ENCODE results near the gene ADGRD1. TPM values are rescaled to one million over a fixed set of nuclear protein-coding genes. Genes with fewer than 3 reads are reported as not detected.

The ADGRD1 gene
- polyA plus RNA-seq, 1 donor: 84.8 TPM

DNA sequence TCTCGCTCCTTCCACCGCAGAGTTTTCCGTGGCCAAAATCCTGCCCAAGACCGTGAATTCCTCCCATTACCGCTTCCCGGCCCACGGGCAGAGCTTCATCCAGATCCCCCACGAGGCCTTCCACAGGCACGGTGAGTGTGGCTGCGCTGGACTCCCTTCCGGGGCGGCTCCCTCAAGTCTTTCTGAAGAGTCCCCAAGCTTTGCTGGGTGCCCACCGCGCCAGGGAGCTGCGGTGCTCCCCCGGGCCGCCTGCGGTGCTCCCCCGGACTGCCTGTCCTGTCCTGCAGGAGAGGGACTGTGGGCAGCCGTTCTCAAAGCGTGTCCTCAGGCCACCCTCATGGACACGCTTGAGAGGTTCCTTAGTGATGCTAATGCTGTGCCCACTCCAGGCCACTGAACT, 50.5 kb downstream of the ADGRD1 start:
- H3K27ac ChIP-seq (ENCODE audit: low read length): no peak overlapping the region
- H3K36me3 ChIP-seq (ENCODE audit: control insufficient read depth, insufficient read depth, low read length): peaks cover 65% of the 10 kb centered on the region
- H3K4me3 ChIP-seq (ENCODE audit: low read length): no peak overlapping the region
- no CpG with 5 or more reads among the region's 22 CpGs for WGBS (ENCODE audit: insufficient coverage, low lambda C conversion rate)
- H3K4me1 ChIP-seq (ENCODE audit: control insufficient read depth, insufficient read depth, low read length): peaks cover 27% of the 10 kb centered on the region
- DNase-seq: no peak
- H3K27me3 ChIP-seq (ENCODE audit: control insufficient read depth, insufficient read depth, low read length): no peaks in the 10 kb centered on the region
- peaks cover 2% of the 10 kb centered on the region for H3K9me3 ChIP-seq (ENCODE audit: control insufficient read depth, low read depth, low read length)

DNA sequence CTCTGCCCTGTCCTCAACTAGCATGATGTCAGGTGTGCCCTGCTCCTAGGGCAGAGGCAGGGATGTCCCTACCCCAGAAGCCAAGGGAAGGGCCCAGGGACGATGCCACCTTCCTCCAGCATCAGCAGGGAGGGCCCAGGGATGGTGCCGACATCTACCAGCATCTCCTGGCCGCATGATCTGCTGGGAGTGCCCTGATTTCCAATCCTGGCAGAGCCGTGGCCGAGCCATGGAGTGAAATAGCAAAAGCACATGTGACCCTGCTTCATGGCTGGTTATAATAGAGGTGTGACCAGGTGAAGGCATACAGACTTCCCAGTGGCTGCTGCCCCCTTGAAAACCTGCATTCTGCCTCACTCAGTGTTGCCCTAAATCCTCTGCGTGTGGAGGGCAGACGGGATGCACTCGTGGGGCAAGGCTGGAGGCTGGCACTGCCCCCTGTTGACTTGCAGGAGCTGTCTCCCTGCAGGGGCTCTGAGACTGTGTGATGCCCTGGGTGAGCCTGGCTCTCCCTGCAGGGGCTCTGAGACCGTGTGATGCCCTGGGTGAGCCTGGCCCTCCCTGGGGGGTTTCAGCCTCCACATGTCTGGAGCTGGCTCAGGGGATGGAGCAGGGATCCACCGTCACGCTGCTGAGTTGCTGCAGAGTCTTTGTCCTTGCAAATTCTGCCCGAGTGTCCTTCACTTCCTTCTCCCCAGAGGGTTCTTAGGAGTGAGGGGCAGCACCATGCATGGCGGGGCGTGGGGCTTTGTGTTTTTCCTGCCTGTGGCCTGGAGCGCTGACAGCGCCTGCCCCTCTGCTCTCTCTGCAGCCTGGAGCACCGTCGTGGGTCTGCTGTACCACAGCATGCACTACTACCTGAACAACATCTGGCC, 51.7 kb downstream of the ADGRD1 start:
- peaks cover 59% of the 10 kb centered on the region for H3K36me3 ChIP-seq (ENCODE audit: control insufficient read depth, insufficient read depth, low read length)
- WGBS (ENCODE audit: insufficient coverage, low lambda C conversion rate): no CpG with 5 or more reads among the region's 18 CpGs
- H3K9me3 ChIP-seq (ENCODE audit: control insufficient read depth, low read depth, low read length): no peaks in the 10 kb centered on the region
- H3K4me1 ChIP-seq (ENCODE audit: control insufficient read depth, insufficient read depth, low read length): peaks cover 27% of the 10 kb centered on the region
- no peak overlapping the region for H3K4me3 ChIP-seq (ENCODE audit: low read length)
- DNase-seq: no peak
- H3K27me3 ChIP-seq (ENCODE audit: control insufficient read depth, insufficient read depth, low read length): no peaks in the 10 kb centered on the region
- no peak overlapping the region for H3K27ac ChIP-seq (ENCODE audit: low read length)

DNA sequence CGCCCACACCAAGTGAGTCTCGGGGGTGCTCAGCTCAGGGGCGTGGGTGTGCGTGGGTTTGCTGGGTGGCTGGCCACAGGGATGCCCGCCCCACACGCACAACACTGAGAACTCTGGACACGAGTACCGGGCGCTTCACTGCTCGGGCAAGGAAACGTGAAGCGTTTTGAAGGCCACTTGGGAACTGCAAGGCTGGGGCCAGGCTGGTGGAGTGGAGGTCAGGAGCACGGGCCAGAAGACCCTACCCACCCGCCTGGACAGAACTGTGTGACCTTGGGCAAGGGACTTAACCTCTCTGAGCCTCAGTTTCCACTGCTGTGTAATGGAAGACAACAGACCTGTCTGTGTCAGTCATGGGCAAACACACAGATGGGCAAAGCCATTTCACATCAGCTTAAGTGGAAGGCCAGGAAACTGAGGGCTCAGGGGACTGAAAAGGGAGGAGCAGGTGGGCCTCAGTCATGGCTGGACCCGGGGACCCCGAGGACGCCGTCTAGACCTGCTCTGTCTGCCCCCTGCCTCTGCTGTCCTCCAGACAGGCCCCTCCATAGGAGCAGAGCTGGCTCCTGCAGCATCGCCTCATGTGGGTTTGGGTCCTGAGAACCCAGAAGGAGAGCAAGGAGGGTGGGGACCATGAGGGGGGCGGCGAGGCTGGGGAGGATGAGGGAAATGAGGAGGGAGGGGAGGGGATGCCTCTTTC, 52.5 kb downstream of the ADGRD1 start:
- no peak for DNase-seq
- Histone ChIP-seq H3K36me3 (ENCODE audit: control insufficient read depth, insufficient read depth, low read length) (peaks cover 56% of the 10 kb centered on the region), H3K9me3 (ENCODE audit: control insufficient read depth, low read depth, low read length) (no peaks in the 10 kb centered on the region), H3K27ac (ENCODE audit: low read length) (peak overlapping the region; percentile 27), H3K4me3 (ENCODE audit: low read length) (no peak overlapping the region), H3K27me3 (ENCODE audit: control insufficient read depth, insufficient read depth, low read length) (no peaks in the 10 kb centered on the region), H3K4me1 (ENCODE audit: control insufficient read depth, insufficient read depth, low read length) (peaks cover 27% of the 10 kb centered on the region)
- WGBS (ENCODE audit: insufficient coverage, low lambda C conversion rate): no CpG with 5 or more reads among the region's 21 CpGs

DNA sequence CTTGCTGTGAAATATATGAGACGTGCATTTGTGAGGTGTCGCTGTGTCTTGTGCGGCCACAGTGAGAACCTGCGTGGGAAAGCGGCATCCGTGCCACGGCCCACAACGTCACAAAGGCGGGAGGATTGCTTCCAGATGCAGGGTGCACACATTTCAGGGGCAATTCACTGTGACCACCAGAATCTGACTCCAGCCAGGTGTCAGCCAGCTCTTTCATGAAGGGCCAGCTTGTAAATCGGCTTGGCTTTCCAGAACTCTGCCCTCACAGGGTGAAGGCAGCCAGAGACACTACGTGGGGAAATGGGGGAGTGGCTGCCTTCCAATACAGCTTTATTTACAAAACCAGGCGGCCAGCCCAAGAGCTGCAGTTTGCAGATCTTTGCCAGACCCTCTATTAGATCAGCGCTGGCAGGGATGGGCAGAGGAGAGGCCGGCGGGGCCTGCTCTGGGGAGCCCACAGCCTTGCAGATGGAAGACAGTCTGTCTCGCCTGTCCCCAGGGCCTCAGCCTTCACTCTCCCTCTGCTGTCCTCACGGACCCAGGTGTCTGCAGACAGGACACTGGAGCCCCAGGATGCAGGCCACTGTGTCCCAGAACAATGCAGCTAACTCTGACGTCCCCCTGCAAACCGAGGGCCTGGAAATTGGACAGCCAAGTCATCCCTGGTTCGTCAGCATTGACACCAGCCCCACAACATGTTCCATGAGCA, 53.5 kb downstream of the ADGRD1 start:
- H3K27me3 ChIP-seq (ENCODE audit: control insufficient read depth, insufficient read depth, low read length): no peaks in the 10 kb centered on the region
- peaks cover 58% of the 10 kb centered on the region for H3K36me3 ChIP-seq (ENCODE audit: control insufficient read depth, insufficient read depth, low read length)
- peaks cover 27% of the 10 kb centered on the region for H3K4me1 ChIP-seq (ENCODE audit: control insufficient read depth, insufficient read depth, low read length)
- no CpG with 5 or more reads among the region's 20 CpGs for WGBS (ENCODE audit: insufficient coverage, low lambda C conversion rate)
- peaks cover 3% of the 10 kb centered on the region for H3K9me3 ChIP-seq (ENCODE audit: control insufficient read depth, low read depth, low read length)
- H3K4me3 ChIP-seq (ENCODE audit: low read length): no peak overlapping the region
- DNase-seq: peak; percentile 47 to 66
- peak overlapping the region; percentile 82 for H3K27ac ChIP-seq (ENCODE audit: low read length)

DNA sequence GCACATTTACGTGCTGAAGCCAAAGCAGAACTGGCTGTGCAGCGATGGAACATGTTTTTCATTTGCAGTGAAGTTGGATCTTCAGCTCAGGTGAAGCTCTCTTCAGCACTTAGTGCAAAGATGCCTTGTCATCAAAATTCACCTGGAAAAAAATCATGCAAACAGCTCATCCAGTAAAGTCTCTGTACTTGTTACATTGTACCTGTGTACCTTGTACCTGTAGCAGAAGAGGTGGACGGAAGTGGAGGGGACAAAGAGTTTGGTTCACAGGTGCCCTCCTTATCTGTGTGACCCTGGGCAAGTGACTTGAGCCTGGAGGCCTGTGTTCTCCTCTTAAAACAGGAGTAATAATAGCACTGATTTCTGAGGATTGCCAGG, 54.0 kb downstream of the ADGRD1 start:
- no peaks in the 10 kb centered on the region for H3K27me3 ChIP-seq (ENCODE audit: control insufficient read depth, insufficient read depth, low read length)
- H3K27ac ChIP-seq (ENCODE audit: low read length): peak overlapping the region; percentile 82
- H3K9me3 ChIP-seq (ENCODE audit: control insufficient read depth, low read depth, low read length): peaks cover 3% of the 10 kb centered on the region
- H3K36me3 ChIP-seq (ENCODE audit: control insufficient read depth, insufficient read depth, low read length): peaks cover 53% of the 10 kb centered on the region
- 60% methylated on average over 1 of the region's 3 CpGs for WGBS (ENCODE audit: insufficient coverage, low lambda C conversion rate)
- peak; percentile 77 to 87 for DNase-seq
- H3K4me3 ChIP-seq (ENCODE audit: low read length): no peak overlapping the region
- H3K4me1 ChIP-seq (ENCODE audit: control insufficient read depth, insufficient read depth, low read length): peaks cover 27% of the 10 kb centered on the region

DNA sequence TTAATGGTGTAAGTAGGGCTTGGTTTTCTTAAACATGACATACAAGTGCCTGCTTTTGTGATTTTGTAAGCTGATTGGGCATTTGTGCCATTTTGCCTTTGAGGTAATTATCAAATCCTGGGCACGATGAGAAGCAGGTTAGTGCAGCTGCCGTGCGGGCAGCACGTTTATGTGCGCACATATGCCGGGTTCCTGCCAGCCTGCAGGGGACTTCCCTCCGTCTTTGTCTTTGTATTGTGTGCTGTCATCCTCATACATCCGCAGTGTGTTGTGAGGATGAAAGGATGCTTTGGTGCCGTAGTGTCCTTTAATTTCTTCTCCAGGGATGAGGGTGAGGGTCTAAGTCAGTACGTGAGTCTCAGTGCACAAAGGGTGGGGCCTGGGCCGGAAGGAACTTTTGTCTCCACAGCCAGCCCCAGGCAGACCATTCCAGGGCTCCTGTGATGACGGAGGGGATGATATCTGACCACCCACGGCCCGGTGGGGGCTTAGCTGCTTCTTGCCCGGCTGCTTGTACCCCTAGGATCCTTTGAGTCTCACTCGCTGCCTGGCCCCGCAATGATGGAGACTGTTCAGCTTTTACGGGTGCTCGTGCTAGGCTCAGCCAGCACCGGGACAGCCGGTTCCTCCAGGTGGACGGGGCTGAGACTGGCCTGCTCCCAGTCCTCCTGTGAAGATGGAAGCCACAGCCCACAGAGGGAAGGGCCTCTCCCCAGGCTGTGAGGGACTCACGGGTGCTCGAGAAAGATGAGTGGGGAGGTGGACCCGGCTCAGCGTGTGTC, 54.6 kb downstream of the ADGRD1 start:
- Histone ChIP-seq H3K4me1 (ENCODE audit: control insufficient read depth, insufficient read depth, low read length) (peaks cover 27% of the 10 kb centered on the region), H3K36me3 (ENCODE audit: control insufficient read depth, insufficient read depth, low read length) (peaks cover 48% of the 10 kb centered on the region), H3K9me3 (ENCODE audit: control insufficient read depth, low read depth, low read length) (peaks cover 3% of the 10 kb centered on the region)

DNA sequence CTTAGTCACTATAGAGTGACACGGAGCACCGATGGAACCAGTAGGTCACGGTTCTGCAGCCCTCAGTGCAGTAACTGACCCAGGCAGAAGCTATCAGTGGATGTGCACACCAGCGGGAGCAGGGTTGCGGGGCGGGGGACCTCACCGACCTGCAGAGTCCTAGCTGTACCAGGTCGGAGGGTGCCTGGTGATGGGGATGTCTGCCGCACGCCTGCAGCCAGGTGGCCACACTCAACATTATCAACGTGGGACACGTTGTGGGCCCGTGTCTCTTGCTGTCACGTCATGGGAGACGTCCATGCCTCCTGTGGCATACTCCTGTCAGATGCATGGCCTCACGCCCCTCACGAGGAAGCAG, 55.2 kb downstream of the ADGRD1 start:
- DNase-seq: no peak
- Histone ChIP-seq H3K36me3 (ENCODE audit: control insufficient read depth, insufficient read depth, low read length) (peaks cover 48% of the 10 kb centered on the region), H3K27me3 (ENCODE audit: control insufficient read depth, insufficient read depth, low read length) (no peaks in the 10 kb centered on the region), H3K4me3 (ENCODE audit: low read length) (no peak overlapping the region), H3K27ac (ENCODE audit: low read length) (no peak overlapping the region), H3K9me3 (ENCODE audit: control insufficient read depth, low read depth, low read length) (peaks cover 3% of the 10 kb centered on the region), H3K4me1 (ENCODE audit: control insufficient read depth, insufficient read depth, low read length) (peaks cover 27% of the 10 kb centered on the region)
- whole genome bisulfite sequencing (ENCODE audit: insufficient coverage, low lambda C conversion rate): no CpG with 5 or more reads among the region's 17 CpGs

More for the DNA sequence above, 54.6 kb downstream of the ADGRD1 start:
- no peak for DNase-seq
- no peak overlapping the region for H3K4me3 ChIP-seq (ENCODE audit: low read length)
- WGBS (ENCODE audit: insufficient coverage, low lambda C conversion rate): no CpG with 5 or more reads among the region's 26 CpGs
- H3K27me3 ChIP-seq (ENCODE audit: control insufficient read depth, insufficient read depth, low read length): no peaks in the 10 kb centered on the region
- peak overlapping the region; percentile 82 for H3K27ac ChIP-seq (ENCODE audit: low read length)

DNA sequence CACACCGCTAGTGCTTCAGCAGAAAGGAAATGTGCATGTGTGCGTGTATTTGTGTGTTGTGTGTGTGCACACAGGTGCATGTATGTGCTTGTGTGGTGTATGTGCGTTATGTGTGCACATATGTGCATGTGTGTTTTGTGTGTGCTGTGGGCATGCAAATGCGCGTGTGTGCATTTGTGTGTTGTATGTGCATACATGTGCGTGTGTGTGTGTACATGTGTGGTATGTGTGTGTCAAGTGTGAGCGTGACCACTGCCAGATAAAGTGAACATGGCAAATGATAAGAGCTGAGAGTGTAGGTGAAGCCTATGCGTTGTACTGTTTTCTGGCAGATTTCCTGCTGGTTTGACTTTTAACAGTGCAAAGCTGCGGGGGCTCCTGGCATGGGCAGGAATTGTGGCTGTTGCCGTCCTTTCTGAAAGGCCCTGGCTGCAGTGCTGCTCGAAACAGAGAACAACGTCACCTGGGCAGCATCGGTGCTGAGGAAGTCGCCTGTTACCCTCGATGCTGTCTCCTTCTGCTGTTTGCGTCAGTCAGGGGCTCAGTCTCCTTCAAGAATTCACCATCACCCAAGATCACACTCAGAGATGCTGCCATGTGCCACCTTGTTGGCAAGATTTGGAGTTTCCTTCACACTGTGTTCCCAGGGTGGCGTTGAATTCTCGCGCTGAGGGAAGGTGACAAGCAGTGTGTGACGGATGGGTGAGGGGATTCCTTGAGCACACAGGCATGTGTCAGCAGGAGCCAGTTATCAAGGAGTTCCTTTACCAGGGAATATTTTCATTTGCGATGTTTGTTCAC, 56.1 kb downstream of the ADGRD1 start:
- Histone ChIP-seq H3K27ac (ENCODE audit: low read length) (no peak overlapping the region), H3K27me3 (ENCODE audit: control insufficient read depth, insufficient read depth, low read length) (no peaks in the 10 kb centered on the region), H3K4me3 (ENCODE audit: low read length) (no peak overlapping the region), H3K36me3 (ENCODE audit: control insufficient read depth, insufficient read depth, low read length) (peaks cover 48% of the 10 kb centered on the region), H3K9me3 (ENCODE audit: control insufficient read depth, low read depth, low read length) (peaks cover 3% of the 10 kb centered on the region), H3K4me1 (ENCODE audit: control insufficient read depth, insufficient read depth, low read length) (peaks cover 27% of the 10 kb centered on the region)
- WGBS (ENCODE audit: insufficient coverage, low lambda C conversion rate): 100% methylated on average over 1 of the region's 21 CpGs
- DNase-seq: no peak

DNA sequence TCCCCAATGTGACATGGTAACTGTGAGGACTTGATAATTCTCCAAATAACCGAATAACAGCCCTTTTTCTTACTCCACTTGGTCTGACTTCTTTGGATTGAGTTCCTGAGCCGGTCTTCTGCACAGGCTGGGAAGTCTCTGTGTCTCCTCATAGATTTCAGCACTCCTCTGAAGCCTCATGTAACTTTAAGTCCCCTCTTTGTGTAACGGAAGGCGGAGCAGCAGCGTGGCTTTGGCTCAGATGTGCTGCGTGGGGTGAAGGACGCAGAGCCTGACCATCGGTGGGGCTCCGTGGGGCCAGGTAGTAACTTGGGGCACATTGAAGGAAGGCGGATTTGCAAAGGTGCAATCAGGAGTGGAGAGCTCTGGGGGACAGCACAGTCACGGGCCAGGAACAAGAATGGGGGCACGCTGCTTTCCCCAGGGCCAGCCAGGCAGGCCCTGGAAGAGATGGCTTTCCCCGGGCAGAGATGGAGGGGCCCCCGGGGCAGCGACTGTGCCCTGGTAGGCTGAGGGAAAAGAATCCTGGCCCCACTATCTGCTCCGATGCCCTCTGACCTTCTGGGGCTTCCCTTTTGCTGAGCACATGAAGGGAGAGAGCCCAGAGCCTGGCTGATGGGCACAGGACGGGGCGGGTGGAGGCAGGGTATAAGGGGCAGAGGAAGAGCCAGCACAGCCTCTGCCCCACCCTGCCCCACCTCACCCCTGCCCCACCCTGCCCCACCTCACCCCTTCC, 56.9 kb downstream of the ADGRD1 start:
- WGBS (ENCODE audit: insufficient coverage, low lambda C conversion rate): no CpG with 5 or more reads among the region's 18 CpGs

More for the DNA sequence above, 56.9 kb downstream of the ADGRD1 start:
- Histone ChIP-seq H3K4me3 (ENCODE audit: low read length) (no peak overlapping the region), H3K27ac (ENCODE audit: low read length) (no peak overlapping the region), H3K27me3 (ENCODE audit: control insufficient read depth, insufficient read depth, low read length) (no peaks in the 10 kb centered on the region), H3K9me3 (ENCODE audit: control insufficient read depth, low read depth, low read length) (peaks cover 3% of the 10 kb centered on the region), H3K36me3 (ENCODE audit: control insufficient read depth, insufficient read depth, low read length) (peaks cover 46% of the 10 kb centered on the region), H3K4me1 (ENCODE audit: control insufficient read depth, insufficient read depth, low read length) (peaks cover 27% of the 10 kb centered on the region)
- no peak for DNase-seq

All from large intestine (tissue), 3 donors.